HepG2 (cell line): ENCODE data around the gene ZDHHC8. TPM values are rescaled to one million over a fixed set of nuclear protein-coding genes. Genes with fewer than 3 reads are reported as not detected.

Experiments
- CBX5 ChIP-seq: sonication (generic); formaldehyde crosslinking; IDR thresholded peaks from 2 replicates; pipeline ENCODE4 v1.4.0; 2020; ENCODE audit warnings: missing genetic modification reagents, borderline replicate concordance
- EP300 ChIP-seq, 3 experiments: sonication (generic) in 1 of 3; formaldehyde crosslinking in 1 of 3; IDR thresholded peaks; 2 replicates each; pipeline versions ENCODE4 v1.5.1 to v1.6.1; 2011 to 2020; ENCODE audit warnings: low read depth in 2 of 3, low read length in 2 of 3, borderline replicate concordance in 1 of 3, improper control_type of control experiment in 1 of 3, mild to moderate bottlenecking in 1 of 3, missing genetic modification reagents in 1 of 3, moderate library complexity in 1 of 3
- ETV5 ChIP-seq: IDR thresholded peaks from 2 replicates; pipeline ENCODE4 v1.6.1; 2018; ENCODE audit warnings: missing biosample characterization, missing genetic modification reagents, inconsistent platforms, borderline replicate concordance
- GATAD2A ChIP-seq: IDR thresholded peaks from 2 replicates; pipeline ENCODE4 v1.6.1; 2016
- GMEB2 ChIP-seq: IDR thresholded peaks from 2 replicates; pipeline ENCODE4 v1.6.1; 2016; ENCODE audit warnings: missing biosample characterization, missing genetic modification reagents, low read depth
- MAZ ChIP-seq, 2 experiments: sonication (generic) in 1 of 2; formaldehyde crosslinking in 1 of 2; IDR thresholded peaks; 2 replicates each; pipeline versions ENCODE4 v1.5.0 to v1.6.1; 2012 to 2020; ENCODE audit warnings: low read depth in 2 of 2, mild to moderate bottlenecking in 2 of 2, borderline replicate concordance in 1 of 2, improper control_type of control experiment in 1 of 2, low read length in 1 of 2, missing genetic modification reagents in 1 of 2, moderate library complexity in 1 of 2
- MYPOP ChIP-seq: sonication (generic); formaldehyde crosslinking; IDR thresholded peaks from 2 replicates; pipeline ENCODE4 v1.8.1; 2023; ENCODE audit warnings: mild to moderate bottlenecking, moderate library complexity, missing genetic modification reagents
- POGZ ChIP-seq: sonication (generic); formaldehyde crosslinking; IDR thresholded peaks from 2 replicates; pipeline ENCODE4 v1.4.0; 2020; ENCODE audit warnings: mild to moderate bottlenecking, missing genetic modification reagents
- RBM39 ChIP-seq: fragments of 200-400 bp; formaldehyde crosslinking; IDR thresholded peaks from one replicate; pipeline ENCODE4 v1.6.1; 2018; ENCODE audit warnings: antibody characterized with exemption, mild to moderate bottlenecking, low read depth, low read length; ENCODE audit not compliant: poor library complexity, severe bottlenecking
- SAFB2 ChIP-seq: sonication (generic); formaldehyde crosslinking; IDR thresholded peaks from 2 replicates; pipeline ENCODE4 v1.5.1; 2020; ENCODE audit warnings: missing genetic modification reagents, low read depth, mild to moderate bottlenecking, borderline replicate concordance
- SAP130 ChIP-seq: IDR thresholded peaks from 2 replicates; pipeline ENCODE4 v1.6.1; 2016; ENCODE audit warnings: low read depth
- SPEN ChIP-seq: sonication (generic); formaldehyde crosslinking; IDR thresholded peaks from 2 replicates; pipeline ENCODE4 v1.5.1; 2020; ENCODE audit warnings: low read depth, mild to moderate bottlenecking, missing genetic modification reagents
- SSRP1 ChIP-seq: IDR thresholded peaks from 2 replicates; pipeline ENCODE4 v1.6.1; 2016; ENCODE audit warnings: control low read depth
- TBX2 ChIP-seq: sonication (generic); formaldehyde crosslinking; IDR thresholded peaks from 2 replicates; pipeline ENCODE4 v1.5.0; 2020; ENCODE audit warnings: missing genetic modification reagents, mild to moderate bottlenecking, borderline replicate concordance
- ZBED4 ChIP-seq: sonication (generic); formaldehyde crosslinking; IDR thresholded peaks from 2 replicates; pipeline ENCODE4 v1.4.0; 2020; ENCODE audit warnings: missing genetic modification reagents, borderline replicate concordance
- ZGPAT ChIP-seq: IDR thresholded peaks from 2 replicates; pipeline ENCODE4 v1.6.1; 2016; ENCODE audit warnings: mild to moderate bottlenecking
- ZNF274 ChIP-seq: sonication (generic); formaldehyde crosslinking; IDR thresholded peaks from 2 replicates; pipeline ENCODE4 v1.5.1; 2020; ENCODE audit warnings: mild to moderate bottlenecking, missing genetic modification reagents
- ZNF451 ChIP-seq: sonication (generic); formaldehyde crosslinking; IDR thresholded peaks from 2 replicates; pipeline ENCODE4 v1.5.0; 2020; ENCODE audit warnings: mild to moderate bottlenecking, missing genetic modification reagents
- ZNF501 ChIP-seq: sonication (generic); formaldehyde crosslinking; IDR thresholded peaks from 2 replicates; pipeline ENCODE4 v1.5.1; 2020; ENCODE audit warnings: mild to moderate bottlenecking, moderate library complexity, missing genetic modification reagents
- ZNF569 ChIP-seq: sonication (generic); formaldehyde crosslinking; IDR thresholded peaks from 2 replicates; pipeline ENCODE4 v1.5.0; 2020; ENCODE audit warnings: mild to moderate bottlenecking, missing genetic modification reagents, moderate library complexity, borderline replicate concordance
- polyA plus RNA-seq, 8 experiments: library from polyadenylated mRNA; depleted of rRNA in 3 of 8; stranded (reverse) in 7 of 8; unstranded in 1 of 8; fragments of >200 nt; fragmentation: Illumina TruSeq in 4 of 8; extraction: Trizol in 4 of 8; gene quantifications; 2 replicates each; pipeline versions ENCODE4 v1.2.1 to v1.2.3, GENCODE V29; 2011 to 2016; ENCODE audit warnings: low read depth in 4 of 8, missing spikeins in 1 of 8, mixed read lengths in 1 of 8; ENCODE audit not compliant: insufficient read depth in 1 of 8
- total RNA-seq, 5 experiments: library from RNA; depleted of rRNA; stranded (reverse); fragments of >200 nt; fragmentation: Illumina TruSeq; extraction: Trizol; gene quantifications; 2 replicates each; pipeline ENCODE4 v1.2.3, GENCODE V29; 2016; ENCODE audit warnings: low read depth in 1 of 5

ZDHHC8 gene
- total and polyA plus RNA-seq, 2 of the 13 experiments (the other 11 are each of a cell fraction or from before 2014, with no cell fraction given), result 7.5 to 21.3 TPM

GRCh38 chr22:20116951-20117632 lies 14.5 kb upstream of the ZDHHC8 start, which contains the start of gene TRMT2A (continued):
- TF ChIP-seq ZBED4 (CRISPR knock-in tag) (no peak), GATAD2A (CRISPR knock-in tag) (no peak), SSRP1 (CRISPR knock-in tag) (no peak), SAP130 (CRISPR knock-in tag) (peak; percentile 93), RBM39 (no peak), ZNF501 (peak; percentile 93), ZNF569 (CRISPR knock-in tag) (no peak), ETV5 (CRISPR knock-in tag) (peak; percentile 83), MAZ (IDR thresholded peaks at IDR 0.05; ENCODE audit: borderline replicate concordance, low read depth, low read length) (peak; percentile 96), MAZ (CRISPR knock-in tag; IDR thresholded peaks at IDR 0.05; ENCODE audit: low read depth) (peak; percentile 97), GMEB2 (CRISPR knock-in tag) (peak; percentile 85), EP300 (IDR thresholded peaks at IDR 0.05; ENCODE audit: low read depth in 2 of 2, low read length in 2 of 2) (peak in 1 of 2 experiments; percentile 68; a peak in 3 of 4 replicates), EP300 (CRISPR knock-in tag; IDR thresholded peaks at IDR 0.05; ENCODE audit: borderline replicate concordance) (peak; percentile 18; the same call in 1 of the 2 replicates), ZNF274 (CRISPR knock-in tag) (no peak; the same call in 1 of the 2 replicates), ZNF451 (CRISPR knock-in tag) (peak; percentile 54; the same call in 1 of the 2 replicates), CBX5 (CRISPR knock-in tag) (no peak), ZGPAT (CRISPR knock-in tag) (peak; percentile 90), TBX2 (peak; percentile 95), SAFB2 (CRISPR knock-in tag) (no peak), MYPOP (peak; percentile 76; the same call in 1 of the 2 replicates), POGZ (peak; percentile 40; the same call in 1 of the 2 replicates), SPEN (CRISPR knock-in tag) (peak; percentile 99)
